K562 (cell line): ENCODE measurements around the gene RGS17.

Experiments used
- CREB1 ChIP-seq, 2 experiments: sonication (generic) in 1 of 2; formaldehyde crosslinking in 1 of 2; IDR thresholded peaks; 2 replicates each; pipeline versions ENCODE4 v1.6.1 to v1.8.0; 2012 to 2022; ENCODE audit warnings: inconsistent platforms in 1 of 2, mild to moderate bottlenecking in 1 of 2, missing genetic modification reagents in 1 of 2, moderate library complexity in 1 of 2
- DDX20 ChIP-seq: fragments of 450-650 bp; IDR thresholded peaks from 2 replicates; pipeline ENCODE4 v1.6.1; 2016; ENCODE audit warnings: missing genetic modification characterization, low read depth, mild to moderate bottlenecking, missing compliant biosample characterization, moderate library complexity
- EZH2 ChIP-seq: IDR thresholded peaks from 2 replicates; pipeline ENCODE4 v1.6.1; 2012; ENCODE audit warnings: low read depth, mild to moderate bottlenecking, inconsistent platforms, low read length, borderline replicate concordance
- HDAC2 ChIP-seq: fragments of 450-650 bp; IDR thresholded peaks from 2 replicates; pipeline ENCODE4 v1.6.1; 2016; ENCODE audit warnings: mild to moderate bottlenecking
- POLR2AphosphoS5 ChIP-seq: IDR thresholded peaks from 2 replicates; pipeline ENCODE4 v1.6.1; 2011; ENCODE audit warnings: mild to moderate bottlenecking, low read depth, low read length, moderate library complexity; ENCODE audit not compliant: control insufficient read depth, insufficient read depth
- ZNF253 ChIP-seq: fragments of 250-450 bp; sonication (Bioruptor Pico); conservative IDR thresholded peaks from 2 replicates; pipeline ENCODE4 v1.6.1; 2021; ENCODE audit warnings: mild to moderate bottlenecking
- TF ChIP-seq, protein P1 (sequence below), 3 experiments: IDR thresholded peaks in 2 of 3; conservative IDR thresholded peaks in 1 of 3; 2 replicates each; pipeline ENCODE4 v1.5.1; 2011 to 2012; ENCODE audit warnings: low read length in 3 of 3, mild to moderate bottlenecking in 3 of 3, control low read depth in 2 of 3, improper control_type of control experiment in 1 of 3, inconsistent platforms in 1 of 3, low read depth in 1 of 3, mixed read lengths in 1 of 3, moderate library complexity in 1 of 3; ENCODE audit not compliant: insufficient read depth in 2 of 3

DNA sequence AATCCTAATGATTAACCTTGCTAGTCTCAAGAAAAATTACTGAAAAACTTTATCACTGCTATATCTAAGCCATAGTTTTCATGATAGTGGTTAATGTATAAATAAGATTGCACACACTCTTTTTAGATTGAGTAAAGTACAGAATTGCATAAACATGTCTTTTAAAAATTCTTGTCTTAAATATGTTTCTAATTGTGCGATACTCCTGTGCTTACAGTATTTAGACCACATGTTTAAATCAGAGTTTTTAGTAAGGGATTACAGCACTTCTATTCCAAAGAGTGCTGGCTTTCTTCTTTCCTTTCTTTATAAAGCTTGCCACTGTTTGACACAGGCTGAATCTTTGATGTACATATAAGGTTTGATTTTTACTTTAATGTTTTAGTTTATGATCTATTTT, 36.8 kb upstream of the RGS17 start:
- TF ChIP-seq DDX20 (tag) (no peak), POLR2AphosphoS5 (no peak), ZNF253 (CRISPR knock-in tag) (no peak), CREB1 (IDR thresholded peaks at IDR 0.05) (no peak), CREB1 (CRISPR knock-in tag; IDR thresholded peaks at IDR 0.05) (no peak), EZH2 (no peak), HDAC2 (no peak)
- TF ChIP-seq, protein P1, sequence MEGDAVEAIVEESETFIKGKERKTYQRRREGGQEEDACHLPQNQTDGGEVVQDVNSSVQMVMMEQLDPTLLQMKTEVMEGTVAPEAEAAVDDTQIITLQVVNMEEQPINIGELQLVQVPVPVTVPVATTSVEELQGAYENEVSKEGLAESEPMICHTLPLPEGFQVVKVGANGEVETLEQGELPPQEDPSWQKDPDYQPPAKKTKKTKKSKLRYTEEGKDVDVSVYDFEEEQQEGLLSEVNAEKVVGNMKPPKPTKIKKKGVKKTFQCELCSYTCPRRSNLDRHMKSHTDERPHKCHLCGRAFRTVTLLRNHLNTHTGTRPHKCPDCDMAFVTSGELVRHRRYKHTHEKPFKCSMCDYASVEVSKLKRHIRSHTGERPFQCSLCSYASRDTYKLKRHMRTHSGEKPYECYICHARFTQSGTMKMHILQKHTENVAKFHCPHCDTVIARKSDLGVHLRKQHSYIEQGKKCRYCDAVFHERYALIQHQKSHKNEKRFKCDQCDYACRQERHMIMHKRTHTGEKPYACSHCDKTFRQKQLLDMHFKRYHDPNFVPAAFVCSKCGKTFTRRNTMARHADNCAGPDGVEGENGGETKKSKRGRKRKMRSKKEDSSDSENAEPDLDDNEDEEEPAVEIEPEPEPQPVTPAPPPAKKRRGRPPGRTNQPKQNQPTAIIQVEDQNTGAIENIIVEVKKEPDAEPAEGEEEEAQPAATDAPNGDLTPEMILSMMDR (IDR thresholded peaks at IDR 0.05 in 2 of 3, conservative IDR thresholded peaks at IDR 0.05 in 1 of 3; ENCODE audit: insufficient read depth in 2 of 3, low read depth in 1 of 3, low read length in 3 of 3): no peak
